Measurements from ENCODE around the gene SPATS1. TPM values are rescaled to one million over a fixed set of nuclear protein-coding genes. Genes with fewer than 3 reads are reported as not detected.

Gene SPATS1
- total RNA-seq, 4 donors from 2014 or later: not detected

- peaks cover 0 to 7% (median 0%) of the 10 kb centered on the region in 4 donors for H3K9me3 ChIP-seq
- DNase-seq (ENCODE audit: extremely low spot score): no peak
- WGBS: 71% methylated on average over 1 of the region's 1 CpG
- no peak overlapping the region for H3K4me3 ChIP-seq
- no peaks in the 10 kb centered on the region for H3K36me3 ChIP-seq
- no peaks in the 10 kb centered on the region for H3K27me3 ChIP-seq
- no peak overlapping the region for H3K27ac ChIP-seq (replicated peaks in 1 of 4)
- H3K4me1 ChIP-seq: no peaks in the 10 kb centered on the region
- TF ChIP-seq POLR2AphosphoS5 (IDR thresholded peaks at IDR 0.05): no peak
- TF ChIP-seq, protein P1, sequence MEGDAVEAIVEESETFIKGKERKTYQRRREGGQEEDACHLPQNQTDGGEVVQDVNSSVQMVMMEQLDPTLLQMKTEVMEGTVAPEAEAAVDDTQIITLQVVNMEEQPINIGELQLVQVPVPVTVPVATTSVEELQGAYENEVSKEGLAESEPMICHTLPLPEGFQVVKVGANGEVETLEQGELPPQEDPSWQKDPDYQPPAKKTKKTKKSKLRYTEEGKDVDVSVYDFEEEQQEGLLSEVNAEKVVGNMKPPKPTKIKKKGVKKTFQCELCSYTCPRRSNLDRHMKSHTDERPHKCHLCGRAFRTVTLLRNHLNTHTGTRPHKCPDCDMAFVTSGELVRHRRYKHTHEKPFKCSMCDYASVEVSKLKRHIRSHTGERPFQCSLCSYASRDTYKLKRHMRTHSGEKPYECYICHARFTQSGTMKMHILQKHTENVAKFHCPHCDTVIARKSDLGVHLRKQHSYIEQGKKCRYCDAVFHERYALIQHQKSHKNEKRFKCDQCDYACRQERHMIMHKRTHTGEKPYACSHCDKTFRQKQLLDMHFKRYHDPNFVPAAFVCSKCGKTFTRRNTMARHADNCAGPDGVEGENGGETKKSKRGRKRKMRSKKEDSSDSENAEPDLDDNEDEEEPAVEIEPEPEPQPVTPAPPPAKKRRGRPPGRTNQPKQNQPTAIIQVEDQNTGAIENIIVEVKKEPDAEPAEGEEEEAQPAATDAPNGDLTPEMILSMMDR (IDR thresholded peaks at IDR 0.05): no peak
- no peak for TF ChIP-seq EP300 (IDR thresholded peaks at IDR 0.05)
- TF ChIP-seq POLR2A (IDR thresholded peaks at IDR 0.05; ENCODE audit: low read depth): no peak
- intact Hi-C loops (cut with DNase I): no loop called here
These were observed 14.0 kb downstream of the SPATS1 start for GRCh38 chr6:44356487-44356886.

DNA sequence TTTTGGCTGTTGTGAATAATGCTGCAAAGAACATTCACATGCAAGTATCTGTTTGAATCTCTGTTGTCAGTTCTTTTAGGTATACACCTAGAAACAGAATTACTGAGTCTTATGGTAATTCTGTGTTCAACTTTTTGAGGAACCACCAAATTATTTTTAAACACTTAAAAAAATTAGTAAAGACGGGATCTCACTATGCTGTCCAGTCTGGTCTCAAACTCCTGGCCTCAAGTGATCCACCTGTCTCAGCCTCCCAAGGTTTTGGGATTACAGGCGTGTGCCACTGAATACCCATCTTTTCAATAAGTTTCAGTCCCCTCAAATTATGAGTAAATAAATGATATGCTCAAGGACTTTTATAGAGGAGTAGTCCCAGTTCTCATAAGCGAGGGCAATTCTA is 17.5 kb downstream of the SPATS1 start:
- Histone ChIP-seq H3K9me3 (peaks cover 0 to 7% (median 0%) of the 10 kb centered on the region in 4 donors), H3K4me3 (no peak overlapping the region), H3K36me3 (no peaks in the 10 kb centered on the region), H3K27me3 (no peaks in the 10 kb centered on the region), H3K27ac (replicated peaks in 1 of 4) (no peak overlapping the region), H3K4me1 (no peaks in the 10 kb centered on the region)
- 75% methylated on average over 3 of the region's 3 CpGs for WGBS
- TF ChIP-seq EP300 (IDR thresholded peaks at IDR 0.05) (no peak), POLR2A (IDR thresholded peaks at IDR 0.05; ENCODE audit: low read depth) (no peak), POLR2AphosphoS5 (IDR thresholded peaks at IDR 0.05) (no peak)
- TF ChIP-seq, protein P1 (IDR thresholded peaks at IDR 0.05): no peak
- intact Hi-C loops (cut with DNase I): no loop called here
- no peak for DNase-seq (ENCODE audit: extremely low spot score)

DNA sequence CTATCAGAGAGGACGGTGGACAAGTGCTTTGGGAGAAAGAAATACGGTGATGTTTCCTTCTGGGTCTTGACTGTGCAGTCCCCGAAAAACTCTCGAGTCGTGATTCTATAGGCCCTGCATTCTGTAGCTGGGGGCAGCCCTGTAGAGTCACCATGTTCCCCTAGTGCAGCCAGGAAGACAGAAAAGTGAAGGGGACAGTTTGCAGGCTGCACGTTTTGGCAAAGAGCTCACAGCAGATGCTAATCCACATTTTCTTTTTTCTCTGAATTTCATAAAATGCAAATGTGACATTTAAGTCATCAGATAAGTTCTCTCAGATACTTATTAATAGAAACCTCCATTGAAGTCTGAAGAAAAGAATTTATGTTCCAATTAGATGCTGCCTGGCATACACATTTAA is 19.5 kb downstream of the SPATS1 start:
- TF ChIP-seq, protein P1 (IDR thresholded peaks at IDR 0.05): no peak
- no peak for TF ChIP-seq POLR2AphosphoS5 (IDR thresholded peaks at IDR 0.05)
- no peak for TF ChIP-seq POLR2A (IDR thresholded peaks at IDR 0.05; ENCODE audit: low read depth)
- no peak for TF ChIP-seq EP300 (IDR thresholded peaks at IDR 0.05)
- WGBS: 77% methylated on average over 6 of the region's 6 CpGs
- DNase-seq (ENCODE audit: extremely low spot score): no peak
- intact Hi-C loops (cut with DNase I): no loop called here
- Histone ChIP-seq H3K4me1 (no peaks in the 10 kb centered on the region), H3K4me3 (no peak overlapping the region), H3K27ac (replicated peaks in 1 of 4) (no peak overlapping the region), H3K9me3 (no peaks in the 10 kb centered on the region), H3K36me3 (no peaks in the 10 kb centered on the region), H3K27me3 (no peaks in the 10 kb centered on the region)

GRCh38 chr6:44363377-44363926 is 21.0 kb downstream of the SPATS1 start:
- no peak overlapping the region for H3K4me3 ChIP-seq
- H3K27ac ChIP-seq (replicated peaks in 1 of 4): no peak overlapping the region
- H3K9me3 ChIP-seq: no peaks in the 10 kb centered on the region
- H3K36me3 ChIP-seq: no peaks in the 10 kb centered on the region
- TF ChIP-seq, protein P1 (IDR thresholded peaks at IDR 0.05): no peak
- no peak for TF ChIP-seq POLR2A (IDR thresholded peaks at IDR 0.05; ENCODE audit: low read depth)
- no peak for TF ChIP-seq EP300 (IDR thresholded peaks at IDR 0.05)
- no peak for TF ChIP-seq POLR2AphosphoS5 (IDR thresholded peaks at IDR 0.05)
- DNase-seq (ENCODE audit: extremely low spot score): no peak
- H3K27me3 ChIP-seq: no peaks in the 10 kb centered on the region
- intact Hi-C loops (cut with DNase I): no loop called here
- no peaks in the 10 kb centered on the region for H3K4me1 ChIP-seq
- WGBS: 97% methylated on average over 3 of the region's 3 CpGs

DNA sequence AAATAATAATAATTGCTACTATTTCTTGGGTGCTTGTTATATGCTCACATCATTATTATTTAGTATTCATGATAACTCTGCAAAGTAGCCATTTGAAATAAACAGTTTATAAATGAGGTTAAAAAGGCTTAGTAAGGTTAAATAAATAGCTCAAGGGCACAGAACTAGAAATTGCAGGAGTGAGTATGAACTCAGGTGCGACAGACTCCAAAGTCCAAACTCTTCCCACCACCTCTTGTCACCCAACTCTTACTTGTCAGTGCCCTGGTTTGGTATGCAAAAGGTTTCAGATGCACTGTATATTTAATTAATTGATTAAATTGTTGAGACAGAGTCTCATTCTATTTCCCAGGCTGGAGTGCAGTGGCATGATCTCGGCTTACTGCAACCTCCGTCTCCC is 24.3 kb downstream of the SPATS1 start:
- Histone ChIP-seq H3K9me3 (no peaks in the 10 kb centered on the region), H3K27me3 (no peaks in the 10 kb centered on the region), H3K27ac (replicated peaks in 1 of 4) (no peak overlapping the region), H3K4me1 (no peaks in the 10 kb centered on the region), H3K4me3 (no peak overlapping the region), H3K36me3 (no peaks in the 10 kb centered on the region)
- 90% methylated on average over 3 of the region's 3 CpGs for WGBS
- no peak for DNase-seq (ENCODE audit: extremely low spot score)
- intact Hi-C loops (cut with DNase I): no loop called here
- TF ChIP-seq EP300 (IDR thresholded peaks at IDR 0.05): no peak
- TF ChIP-seq POLR2A (IDR thresholded peaks at IDR 0.05; ENCODE audit: low read depth): no peak
- TF ChIP-seq POLR2AphosphoS5 (IDR thresholded peaks at IDR 0.05): no peak
